Measurements from ENCODE around the gene IRAK1. TPM values are rescaled to one million over a fixed set of nuclear protein-coding genes. Genes with fewer than 3 reads are reported as not detected.

IRAK1 gene
- total RNA-seq, 4 donors from 2014 or later: 73.5 to 117 (median 96.8) TPM

DNA sequence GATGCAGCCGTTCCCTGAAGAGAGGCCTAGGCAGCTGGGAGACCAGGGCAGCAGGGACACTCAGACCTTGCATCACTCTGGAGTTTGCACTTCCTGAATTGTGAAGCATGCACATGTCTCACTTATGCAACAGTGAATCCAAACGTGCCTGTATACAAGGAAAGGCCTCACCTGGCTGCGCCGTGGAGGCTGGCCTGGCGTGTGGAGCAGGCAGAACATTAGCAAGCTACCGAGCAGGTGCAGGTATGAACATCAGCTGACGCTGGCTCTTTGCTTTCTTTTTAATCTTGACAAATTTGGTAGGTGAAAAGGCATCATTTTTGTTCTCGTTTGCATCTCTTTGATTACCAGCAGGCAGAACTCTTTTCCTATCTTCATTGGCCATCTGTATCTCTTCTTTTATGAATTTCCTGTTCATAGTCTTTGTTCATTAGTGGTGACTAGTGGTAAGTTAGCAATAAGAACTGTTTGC, 37.1 kb upstream of the IRAK1 start:
- H3K27me3 ChIP-seq: no peaks in the 10 kb centered on the region
- H3K36me3 ChIP-seq: no peaks in the 10 kb centered on the region
- intact Hi-C loops (cut with DNase I): no loop called here
- TF ChIP-seq POLR2A (IDR thresholded peaks at IDR 0.05): no peak
- TF ChIP-seq, protein P1, sequence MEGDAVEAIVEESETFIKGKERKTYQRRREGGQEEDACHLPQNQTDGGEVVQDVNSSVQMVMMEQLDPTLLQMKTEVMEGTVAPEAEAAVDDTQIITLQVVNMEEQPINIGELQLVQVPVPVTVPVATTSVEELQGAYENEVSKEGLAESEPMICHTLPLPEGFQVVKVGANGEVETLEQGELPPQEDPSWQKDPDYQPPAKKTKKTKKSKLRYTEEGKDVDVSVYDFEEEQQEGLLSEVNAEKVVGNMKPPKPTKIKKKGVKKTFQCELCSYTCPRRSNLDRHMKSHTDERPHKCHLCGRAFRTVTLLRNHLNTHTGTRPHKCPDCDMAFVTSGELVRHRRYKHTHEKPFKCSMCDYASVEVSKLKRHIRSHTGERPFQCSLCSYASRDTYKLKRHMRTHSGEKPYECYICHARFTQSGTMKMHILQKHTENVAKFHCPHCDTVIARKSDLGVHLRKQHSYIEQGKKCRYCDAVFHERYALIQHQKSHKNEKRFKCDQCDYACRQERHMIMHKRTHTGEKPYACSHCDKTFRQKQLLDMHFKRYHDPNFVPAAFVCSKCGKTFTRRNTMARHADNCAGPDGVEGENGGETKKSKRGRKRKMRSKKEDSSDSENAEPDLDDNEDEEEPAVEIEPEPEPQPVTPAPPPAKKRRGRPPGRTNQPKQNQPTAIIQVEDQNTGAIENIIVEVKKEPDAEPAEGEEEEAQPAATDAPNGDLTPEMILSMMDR (IDR thresholded peaks at IDR 0.05): no peak
- H3K27ac ChIP-seq: peak overlapping the region in 2 of 4 donors; percentile 25 to 44
- H3K4me3 ChIP-seq: no peak overlapping the region
- H3K4me1 ChIP-seq: peaks cover 0 to 54% (median 9%) of the 10 kb centered on the region in 3 donors
- H3K9me3 ChIP-seq: no peaks in the 10 kb centered on the region
- DNase-seq: no peak
- WGBS, 2 donors: 48 to 56% methylated on average over 4 to 8 of the region's 8 CpGs

- intact Hi-C loops (cut with DNase I): no loop called here
- peaks cover 0 to 57% (median 26%) of the 10 kb centered on the region in 3 donors for H3K4me1 ChIP-seq
- 13 to 26% methylated on average over 5 to 7 of the region's 8 CpGs for WGBS, 2 donors
These were observed 31.6 kb upstream of the IRAK1 start for GRCh38 chrX:154051201-154051810.

DNA sequence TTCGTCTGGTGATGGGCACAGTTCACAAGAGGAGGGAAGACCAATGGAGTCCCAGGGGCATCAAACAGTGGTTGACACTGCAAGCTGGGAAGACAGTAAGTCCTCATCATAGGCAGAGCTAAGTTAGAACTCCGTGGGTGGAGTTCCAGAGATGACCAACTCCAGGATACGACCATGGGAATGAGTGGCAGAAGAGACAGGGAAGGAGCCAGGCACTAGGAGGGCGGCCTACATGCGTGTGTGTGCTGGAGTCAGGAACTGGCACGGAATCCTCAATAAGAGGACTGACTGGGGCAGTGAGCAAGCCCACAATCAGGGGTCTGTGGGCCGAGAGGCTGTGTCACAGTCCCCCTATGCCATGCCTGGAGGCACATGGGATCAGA, 30.4 kb upstream of the IRAK1 start:
- peaks cover 0 to 68% (median 31%) of the 10 kb centered on the region in 3 donors for H3K4me1 ChIP-seq

More at GRCh38 chrX:154051201-154051810, 31.6 kb upstream of the IRAK1 start:
- no peaks in the 10 kb centered on the region for H3K27me3 ChIP-seq
- peaks cover 0 to 8% (median 0%) of the 10 kb centered on the region in 3 donors for H3K36me3 ChIP-seq
- DNase-seq: peak; percentile 12
- TF ChIP-seq, protein P1 (IDR thresholded peaks at IDR 0.05): peak; percentile 46 to 66 (median 59)
- TF ChIP-seq POLR2A (IDR thresholded peaks at IDR 0.05): no peak
- no peaks in the 10 kb centered on the region for H3K9me3 ChIP-seq
- H3K4me3 ChIP-seq: no peak overlapping the region
- peak overlapping the region in 2 of 4 donors; percentile 5 to 48 for H3K27ac ChIP-seq

GRCh38 chrX:154049209-154050112, 29.8 kb upstream of the IRAK1 start:
- WGBS, 2 donors: 68 to 77% methylated on average over 4 to 13 of the region's 13 CpGs
- peaks cover 0 to 74% (median 31%) of the 10 kb centered on the region in 3 donors for H3K4me1 ChIP-seq
- H3K9me3 ChIP-seq: no peaks in the 10 kb centered on the region
- intact Hi-C loops (cut with DNase I): no loop called here
- H3K36me3 ChIP-seq: peaks cover 0 to 8% (median 0%) of the 10 kb centered on the region in 3 donors
- no peak for DNase-seq
- no peak overlapping the region for H3K4me3 ChIP-seq
- no peaks in the 10 kb centered on the region for H3K27me3 ChIP-seq
- peak overlapping the region in 3 of 4 donors; percentile 13 to 50 (median 48) for H3K27ac ChIP-seq
- TF ChIP-seq, protein P1 (IDR thresholded peaks at IDR 0.05): no peak

More for the DNA sequence above, 30.4 kb upstream of the IRAK1 start:
- no peak for DNase-seq
- no peaks in the 10 kb centered on the region for H3K27me3 ChIP-seq
- no peak overlapping the region for H3K4me3 ChIP-seq
- 59 to 79% methylated on average over 6 to 7 of the region's 7 CpGs for WGBS, 2 donors
- H3K9me3 ChIP-seq: no peaks in the 10 kb centered on the region
- peaks cover 0 to 8% (median 0%) of the 10 kb centered on the region in 3 donors for H3K36me3 ChIP-seq
- intact Hi-C loops (cut with DNase I): no loop called here
- TF ChIP-seq POLR2A (IDR thresholded peaks at IDR 0.05): no peak
- TF ChIP-seq, protein P1 (IDR thresholded peaks at IDR 0.05): no peak
- peak overlapping the region in 3 of 4 donors; percentile 13 to 50 (median 48) for H3K27ac ChIP-seq

All from esophagus squamous epithelium (tissue), 5 donors.